CD4-positive, alpha-beta T cell treated with Interleukin-17A for 4 hours (primary cell): ENCODE measurements around the gene N4BP2.
"Not testable (repeated sequence)": the region's sequence is repeated elsewhere in the genome, so short reads cannot be mapped to it uniquely, and the experiment has no call there.

Experiments
- DNase-seq: peaks from one replicate; pipeline ENCODE4 v3.0.0-alpha.2; 2020; ENCODE audit warnings: mixed read lengths

Gene N4BP2

GRCh38 chr4:40093400-40093799, 36.8 kb downstream of the N4BP2 start:
- not testable (repeated sequence) for DNase-seq

GRCh38 chr4:40099010-40099409, 42.4 kb downstream of the N4BP2 start:
- DNase-seq, result no peak

- not testable (repeated sequence) for DNase-seq
Observed at GRCh38 chr4:40107150-40107549, 50.5 kb downstream of the N4BP2 start.

GRCh38 chr4:40112027-40112792, 55.6 kb downstream of the N4BP2 start:
- no peak for DNase-seq

GRCh38 chr4:40114206-40114605, 57.6 kb downstream of the N4BP2 start:
- DNase-seq, result no peak

- no peak for DNase-seq
Observed at GRCh38 chr4:40118861-40119260, 62.2 kb downstream of the N4BP2 start.

- no peak for DNase-seq
Observed at GRCh38 chr4:40119344-40119743, 62.7 kb downstream of the N4BP2 start.

- peak; percentile 23 for DNase-seq
Observed at GRCh38 chr4:40121515-40121914, 64.9 kb downstream of the N4BP2 start.

- DNase-seq, result no peak
Observed at GRCh38 chr4:40122941-40123340, 66.3 kb downstream of the N4BP2 start.

- peak; percentile 18 for DNase-seq
Observed at GRCh38 chr4:40124690-40125089, 68.0 kb downstream of the N4BP2 start.

- DNase-seq, result no peak
Observed at GRCh38 chr4:40130401-40131036, 73.9 kb downstream of the N4BP2 start.

GRCh38 chr4:40132816-40133215, 76.2 kb downstream of the N4BP2 start:
- DNase-seq, result no peak

GRCh38 chr4:40134206-40134917, 77.7 kb downstream of the N4BP2 start:
- no peak for DNase-seq

- DNase-seq, result not testable (repeated sequence)
Observed at GRCh38 chr4:40136202-40136601, 79.6 kb downstream of the N4BP2 start.

GRCh38 chr4:40140196-40140595, 83.5 kb downstream of the N4BP2 start:
- DNase-seq, result no peak

GRCh38 chr4:40140597-40140996, 83.9 kb downstream of the N4BP2 start:
- not testable (repeated sequence) for DNase-seq

- no peak for DNase-seq
Observed at GRCh38 chr4:40143926-40144508, 87.4 kb downstream of the N4BP2 start.

- no peak for DNase-seq
Observed at GRCh38 chr4:40144716-40145115, 88.1 kb downstream of the N4BP2 start.

GRCh38 chr4:40147490-40147889, 90.8 kb downstream of the N4BP2 start:
- not testable (repeated sequence) for DNase-seq

GRCh38 chr4:40149960-40150385, 93.3 kb downstream of the N4BP2 start:
- DNase-seq, result peak; percentile 80

- no peak for DNase-seq
Observed at GRCh38 chr4:40150932-40151331, 94.3 kb downstream of the N4BP2 start.

GRCh38 chr4:40152637-40153036, 96.0 kb downstream of the N4BP2 start:
- DNase-seq, result peak; percentile 61

- DNase-seq, result no peak
Observed at GRCh38 chr4:40157436-40157835, 100.8 kb downstream of the N4BP2 start.
